UCSD-AML1 (cell line): ENCODE measurements around the gene FCHO1.

Source experiments
- DNase-seq: peaks from one replicate; lab custom pipeline; 2025; ENCODE audit not compliant: unreplicated experiment; lab: John Stamatoyannopoulos, UW

The FCHO1 gene

DNA sequence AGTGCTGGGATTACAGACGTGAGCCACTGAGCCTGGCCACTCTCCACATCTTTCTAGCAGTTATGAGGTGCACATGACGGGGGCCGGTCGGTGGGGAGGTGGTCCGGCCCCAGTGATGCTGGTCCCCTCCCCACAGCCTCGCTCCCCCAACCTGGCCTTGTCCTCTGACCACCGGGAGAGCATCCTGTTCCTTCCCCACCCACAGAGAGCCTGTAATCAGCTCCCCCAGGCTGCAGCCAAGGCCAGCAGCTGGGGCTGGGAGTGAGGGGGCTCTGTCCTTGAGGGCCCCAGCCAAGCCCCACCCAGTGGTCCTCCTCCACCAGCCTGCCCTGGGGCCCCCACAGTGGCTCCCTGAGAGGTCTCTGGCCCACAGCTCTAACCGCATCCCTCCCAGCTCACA, 73.1 kb downstream of the FCHO1 start:
- no peak for DNase-seq

DNA sequence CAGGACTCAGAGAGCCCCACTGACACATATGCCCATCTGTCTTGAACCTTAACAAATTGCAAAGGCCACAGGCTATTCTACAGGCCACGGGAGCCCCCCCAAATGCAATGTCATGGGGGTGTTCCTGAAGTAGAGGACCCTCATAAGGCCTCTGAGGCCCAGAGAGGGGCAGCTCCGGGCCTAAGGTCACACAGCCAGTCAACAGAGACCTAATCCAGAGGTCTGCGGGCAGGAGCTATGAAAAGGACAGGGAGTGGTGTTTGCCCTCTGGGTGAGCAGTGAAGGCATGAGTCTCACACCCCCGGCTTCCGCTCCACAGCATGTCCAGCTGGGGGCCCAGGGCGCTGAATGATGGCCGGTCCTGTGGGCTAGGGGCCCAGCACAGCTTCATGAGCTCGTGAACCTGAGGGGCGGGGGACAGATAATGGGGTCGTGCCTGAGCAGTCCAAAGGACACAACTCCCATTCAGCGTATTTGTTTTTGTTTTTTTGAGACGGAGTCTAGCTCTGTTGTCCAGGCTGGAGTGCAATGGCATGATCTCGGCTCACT, 75.3 kb downstream of the FCHO1 start:
- DNase-seq, result no peak

DNA sequence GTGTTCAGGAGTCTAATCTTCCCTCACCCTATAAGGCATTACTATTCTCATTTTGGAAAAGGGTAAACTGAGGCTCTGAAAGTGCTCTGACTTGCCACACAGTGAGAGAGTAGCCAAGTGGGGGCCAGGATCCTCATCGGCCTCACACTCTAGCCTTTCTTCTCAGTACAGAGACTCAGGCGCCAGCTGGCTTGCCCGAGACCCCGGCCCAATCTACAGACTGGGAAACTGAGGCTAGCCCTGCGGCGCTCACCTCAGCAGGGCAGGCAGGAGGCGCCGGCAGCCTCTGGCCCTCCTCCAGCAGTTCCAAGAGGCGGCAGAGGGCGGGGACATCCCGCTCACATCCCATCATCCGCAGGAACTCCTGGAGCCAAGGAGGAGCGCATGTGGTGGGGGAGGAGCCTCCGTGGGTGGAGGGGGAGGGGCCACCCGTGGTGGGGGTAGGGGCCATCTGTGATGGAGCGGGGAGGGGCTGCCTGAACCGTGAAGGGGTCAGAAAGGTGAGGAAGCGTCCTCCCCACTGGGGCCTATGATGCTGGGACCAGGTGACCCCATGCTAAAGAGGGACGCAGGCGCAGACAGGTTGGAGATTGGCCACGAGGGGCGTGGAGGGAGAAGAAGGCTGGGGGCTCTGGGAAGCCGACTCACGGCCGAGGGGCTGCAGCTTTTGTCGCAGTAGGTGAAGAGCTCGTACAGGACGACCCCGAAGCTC, 78.7 kb downstream of the FCHO1 start:
- no peak for DNase-seq

DNA sequence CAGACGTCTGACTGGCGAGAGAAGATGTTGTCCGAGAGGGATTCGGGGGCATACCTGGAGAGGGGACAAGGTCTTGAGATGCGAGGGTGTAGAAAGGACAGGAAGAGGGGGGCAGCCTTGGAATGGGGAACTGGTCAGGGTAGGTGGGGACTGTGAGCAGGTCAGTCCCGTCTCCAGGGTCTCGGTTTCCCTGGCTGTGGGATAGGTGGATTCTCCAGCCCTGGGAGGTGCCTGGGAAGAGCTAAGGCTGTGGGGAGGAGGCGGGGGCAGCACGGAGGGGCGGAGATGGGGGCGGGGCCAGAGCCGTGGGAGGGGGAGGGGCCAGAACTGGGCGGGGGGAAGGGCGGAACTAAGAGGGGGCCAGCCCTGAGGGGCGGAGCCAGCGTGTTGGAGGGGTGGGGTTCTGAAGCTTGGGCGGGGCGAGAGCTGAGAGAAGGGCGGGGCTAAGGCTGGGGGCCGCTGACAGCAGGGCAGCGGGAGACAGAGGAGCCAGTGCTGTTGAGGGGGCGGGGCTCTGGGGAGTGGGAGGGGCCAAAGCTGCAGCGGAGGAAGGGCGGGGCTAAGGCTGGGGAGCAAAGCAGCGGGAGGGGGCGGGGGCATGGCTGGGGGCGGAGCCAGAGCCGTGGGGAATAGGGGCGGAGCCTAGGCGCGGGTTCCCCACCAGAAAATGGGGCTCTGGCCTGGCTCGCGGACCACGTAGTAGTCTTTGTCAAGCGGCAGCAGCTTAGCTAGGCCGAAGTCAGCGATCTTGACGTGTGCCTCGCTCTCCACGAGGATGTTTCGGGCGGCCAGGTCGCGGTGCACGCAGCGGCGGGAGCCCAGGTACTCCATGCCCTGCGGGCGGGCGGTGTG, 79.5 kb downstream of the FCHO1 start:
- peak; percentile 21 for DNase-seq

DNA sequence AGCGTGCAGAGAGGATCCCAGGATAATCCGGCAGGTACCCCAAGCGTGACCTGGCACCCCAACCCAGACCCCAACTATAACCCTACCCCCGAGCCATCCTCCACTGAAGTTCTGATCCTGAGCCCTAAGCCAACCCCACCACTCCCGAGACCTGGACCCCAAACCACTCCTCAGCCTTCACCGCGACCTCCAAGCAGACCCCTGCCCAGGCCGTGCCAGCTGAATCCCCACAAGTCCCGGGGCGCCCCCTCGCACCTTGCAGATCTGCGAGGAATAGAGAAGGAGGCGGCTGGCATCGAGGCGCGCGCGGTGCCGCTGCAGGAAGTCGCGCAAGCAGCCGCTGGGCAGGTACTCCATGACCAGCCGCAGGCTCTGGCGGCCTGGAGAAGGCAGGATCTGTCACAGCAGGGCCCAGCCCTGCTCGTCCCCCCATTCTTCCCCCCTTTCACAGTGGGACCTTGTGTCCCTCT, 80.2 kb downstream of the FCHO1 start:
- DNase-seq, result no peak

DNA sequence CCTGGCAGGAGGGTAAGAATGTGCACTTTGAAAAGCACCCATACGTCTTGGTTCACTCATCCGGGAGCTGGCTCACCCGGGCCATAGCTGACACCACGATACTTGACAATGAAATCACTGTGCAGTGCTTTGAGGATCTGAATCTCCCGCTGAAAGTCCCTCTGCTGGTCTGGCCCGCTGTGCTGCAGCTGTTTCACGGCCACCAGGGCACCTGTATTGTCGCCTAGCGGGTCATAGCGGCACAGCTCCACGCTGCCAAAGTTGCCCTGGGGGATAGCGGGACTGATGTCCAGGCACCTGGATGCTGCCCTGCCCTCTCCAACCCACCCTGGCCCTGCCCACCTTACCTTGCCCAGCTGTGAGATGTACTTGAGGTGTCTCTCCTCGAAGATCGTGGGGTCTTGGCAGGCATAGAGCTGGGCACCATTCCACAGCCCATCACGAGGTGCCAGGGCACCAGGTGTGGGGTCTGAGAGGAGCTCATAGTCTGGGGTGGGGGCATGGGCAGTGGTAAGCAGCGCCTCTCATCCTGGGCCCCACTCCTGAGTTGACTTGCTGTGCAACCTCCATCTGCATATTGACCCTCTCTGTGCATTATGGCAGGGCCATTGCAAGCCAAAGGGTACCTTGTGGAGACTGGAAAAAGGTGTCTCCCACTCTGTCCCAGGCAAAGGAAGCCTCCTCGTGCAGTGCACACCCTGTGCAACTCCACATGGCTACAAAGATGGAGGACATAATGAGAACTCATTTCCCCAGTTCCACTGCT, 81.3 kb downstream of the FCHO1 start:
- DNase-seq, result no peak

DNA sequence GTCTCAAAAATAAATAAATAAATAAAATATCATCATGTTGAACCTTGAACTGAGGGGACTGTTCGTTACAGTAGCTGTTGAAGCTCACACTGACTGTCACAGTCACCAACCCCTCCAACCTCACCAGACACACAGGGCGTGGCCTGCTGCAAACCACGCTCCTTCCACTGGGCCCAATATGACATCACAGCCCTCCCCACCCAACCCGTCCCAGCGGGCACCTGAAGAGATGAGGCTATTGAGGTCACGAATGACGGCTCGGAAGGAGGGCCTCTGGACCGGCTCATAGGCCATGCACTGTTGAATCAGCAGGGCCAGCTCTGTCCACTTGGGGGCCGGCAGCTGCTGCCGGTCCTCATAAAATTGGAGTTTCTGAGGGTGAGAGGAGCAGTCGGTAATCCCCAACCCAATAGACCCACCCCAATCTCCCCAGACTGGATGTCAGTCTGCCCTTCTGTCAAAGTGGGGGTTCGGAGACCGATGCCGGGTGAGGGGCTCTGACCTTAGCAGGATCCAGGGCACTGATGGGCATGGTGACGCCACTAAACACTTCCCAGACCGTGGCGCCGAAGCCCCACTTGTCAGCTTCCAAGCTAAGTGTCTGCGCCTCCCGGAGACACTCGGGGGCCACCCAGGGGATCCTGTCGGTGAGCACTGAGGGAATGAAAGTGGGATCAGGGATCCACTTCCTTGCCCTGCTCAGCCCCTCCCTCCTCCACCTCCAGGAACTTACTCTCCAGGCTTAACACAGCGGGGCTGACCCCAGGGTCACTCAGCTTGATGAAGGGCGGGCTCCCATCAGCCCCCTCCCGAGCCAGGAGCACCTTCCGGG, 83.3 kb downstream of the FCHO1 start:
- DNase-seq, result no peak

DNA sequence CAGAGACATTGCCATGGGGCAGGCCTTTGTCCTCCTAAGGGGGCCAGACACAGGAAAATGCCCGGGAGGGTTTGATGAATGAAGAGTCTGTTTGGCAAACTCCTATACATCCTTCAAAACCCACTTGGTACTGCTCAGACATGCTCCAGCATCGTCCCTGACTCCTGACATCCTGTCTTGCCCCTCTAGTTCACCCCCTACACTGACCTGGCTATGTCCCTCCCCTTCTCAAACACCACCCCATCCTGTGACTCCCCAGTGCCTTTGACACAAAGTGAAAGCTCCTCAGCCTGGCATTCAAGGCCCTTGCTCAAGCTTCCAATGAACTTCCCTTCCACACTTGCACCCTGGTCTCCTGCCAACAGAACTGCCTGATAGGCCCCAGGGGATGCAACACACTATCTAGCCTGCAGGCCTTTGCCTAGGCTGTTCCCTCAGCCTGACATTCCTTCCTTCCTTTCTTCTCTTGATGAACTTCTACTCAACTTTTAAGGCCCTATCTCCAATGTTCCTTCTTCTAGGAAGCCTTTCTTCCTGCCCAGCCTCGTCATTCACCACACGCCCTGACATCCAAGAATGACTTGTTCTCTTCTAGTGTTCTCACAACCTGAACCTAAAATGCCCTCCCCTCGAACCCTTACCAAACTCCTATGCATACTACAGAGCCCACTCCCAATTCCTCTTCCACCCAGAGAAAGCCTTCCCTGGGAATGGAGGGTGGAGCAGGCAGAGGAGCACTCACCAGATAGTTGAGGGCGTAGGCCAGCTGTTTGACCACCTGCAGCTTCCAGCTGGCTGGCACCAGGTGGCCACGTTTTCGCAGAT, 84.1 kb downstream of the FCHO1 start:
- DNase-seq, result peak; percentile 19

DNA sequence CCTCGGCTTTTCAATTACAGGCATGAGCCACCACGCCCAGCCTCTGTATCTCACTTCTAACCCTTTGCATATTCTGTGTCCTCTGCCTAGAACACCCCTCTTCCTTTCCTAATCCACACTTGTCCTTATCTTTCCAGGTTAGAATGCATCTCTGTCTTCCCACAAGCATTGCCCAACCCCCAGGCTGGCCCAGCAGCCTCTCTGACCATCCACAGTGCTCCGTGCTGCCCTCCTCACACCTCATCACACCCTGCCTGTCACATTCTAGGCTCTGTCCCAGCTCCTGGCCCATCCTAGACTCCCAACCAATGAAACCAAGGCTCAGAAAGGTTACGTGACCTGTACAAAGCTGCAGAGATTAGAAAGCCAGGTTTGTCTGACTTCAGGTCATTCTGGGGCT, 85.3 kb downstream of the FCHO1 start:
- no peak for DNase-seq

DNA sequence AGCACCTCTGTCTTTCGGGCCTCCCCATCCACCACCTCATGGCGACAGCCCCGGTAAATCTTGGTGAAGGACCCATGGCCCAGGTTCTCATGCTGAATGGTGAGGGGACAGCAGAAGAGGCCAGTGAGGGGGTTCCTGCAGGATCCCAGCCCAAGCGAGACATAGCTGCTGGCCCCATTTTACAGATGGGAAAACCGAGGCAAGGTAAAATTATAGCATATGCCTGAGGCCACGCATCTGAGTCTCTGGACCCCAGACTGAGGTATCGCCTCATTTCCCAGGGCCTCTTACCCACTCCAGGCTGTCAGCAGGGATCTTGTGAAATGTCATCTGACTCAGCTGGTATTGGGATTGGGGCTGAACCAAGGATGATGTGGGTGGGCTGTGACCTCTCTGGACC, 86.7 kb downstream of the FCHO1 start:
- DNase-seq, result no peak
